NB4 (cell line): ENCODE measurements around the gene TFG.

ENCODE experiments used
- DNase-seq: peaks from one replicate; pipeline ENCODE4 v3.0.0; 2010; ENCODE audit warnings: low read depth
- H3K4me3 ChIP-seq: one replicate; pipeline ENCODE4 v1.5.1; 2011; ENCODE audit warnings: mild to moderate bottlenecking, low read depth, low read length, moderate library complexity
- MYC ChIP-seq: IDR thresholded peaks from 2 replicates; pipeline ENCODE4 v1.6.1; 2011; ENCODE audit warnings: low read depth, low read length
- POLR2A ChIP-seq: IDR thresholded peaks from 2 replicates; pipeline ENCODE4 v1.6.1; 2011; ENCODE audit warnings: mild to moderate bottlenecking; ENCODE audit not compliant: insufficient read length; ENCODE audit errors: extremely low read depth
- TF ChIP-seq, protein P1 (sequence below): IDR thresholded peaks from one replicate; pipeline ENCODE4 v1.5.1; 2012; ENCODE audit warnings: low read depth, low read length
- TF ChIP-seq, protein P2 (sequence below): IDR thresholded peaks from 2 replicates; pipeline ENCODE4 v1.6.1; 2011; ENCODE audit warnings: low read depth, low read length

The TFG gene

DNA sequence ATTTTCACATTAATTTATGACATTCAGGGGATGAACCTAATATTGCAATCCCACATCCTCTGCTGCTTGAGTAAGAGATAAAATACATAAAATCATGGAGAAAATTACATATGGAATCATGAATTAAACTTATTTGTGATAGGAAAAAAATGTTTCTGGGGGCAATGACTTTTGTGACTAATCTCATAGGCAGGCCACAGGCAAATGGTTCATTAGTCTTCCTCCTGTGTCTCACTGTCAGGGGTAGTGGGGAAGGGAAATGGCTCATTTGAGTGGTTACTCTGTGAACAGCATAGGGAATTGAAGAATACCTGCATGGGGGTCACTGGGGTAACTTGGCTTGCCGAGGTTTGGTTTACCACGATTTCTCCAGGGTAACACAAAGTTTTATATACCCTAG is 72.0 kb downstream of the TFG start:
- TF ChIP-seq MYC, result no peak
- TF ChIP-seq POLR2A, result no peak
- TF ChIP-seq, protein P1, sequence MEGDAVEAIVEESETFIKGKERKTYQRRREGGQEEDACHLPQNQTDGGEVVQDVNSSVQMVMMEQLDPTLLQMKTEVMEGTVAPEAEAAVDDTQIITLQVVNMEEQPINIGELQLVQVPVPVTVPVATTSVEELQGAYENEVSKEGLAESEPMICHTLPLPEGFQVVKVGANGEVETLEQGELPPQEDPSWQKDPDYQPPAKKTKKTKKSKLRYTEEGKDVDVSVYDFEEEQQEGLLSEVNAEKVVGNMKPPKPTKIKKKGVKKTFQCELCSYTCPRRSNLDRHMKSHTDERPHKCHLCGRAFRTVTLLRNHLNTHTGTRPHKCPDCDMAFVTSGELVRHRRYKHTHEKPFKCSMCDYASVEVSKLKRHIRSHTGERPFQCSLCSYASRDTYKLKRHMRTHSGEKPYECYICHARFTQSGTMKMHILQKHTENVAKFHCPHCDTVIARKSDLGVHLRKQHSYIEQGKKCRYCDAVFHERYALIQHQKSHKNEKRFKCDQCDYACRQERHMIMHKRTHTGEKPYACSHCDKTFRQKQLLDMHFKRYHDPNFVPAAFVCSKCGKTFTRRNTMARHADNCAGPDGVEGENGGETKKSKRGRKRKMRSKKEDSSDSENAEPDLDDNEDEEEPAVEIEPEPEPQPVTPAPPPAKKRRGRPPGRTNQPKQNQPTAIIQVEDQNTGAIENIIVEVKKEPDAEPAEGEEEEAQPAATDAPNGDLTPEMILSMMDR, result no peak
- TF ChIP-seq, protein P2, sequence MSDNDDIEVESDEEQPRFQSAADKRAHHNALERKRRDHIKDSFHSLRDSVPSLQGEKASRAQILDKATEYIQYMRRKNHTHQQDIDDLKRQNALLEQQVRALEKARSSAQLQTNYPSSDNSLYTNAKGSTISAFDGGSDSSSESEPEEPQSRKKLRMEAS, result no peak
- no peak overlapping the region for H3K4me3 ChIP-seq
- DNase-seq, result no peak

DNA sequence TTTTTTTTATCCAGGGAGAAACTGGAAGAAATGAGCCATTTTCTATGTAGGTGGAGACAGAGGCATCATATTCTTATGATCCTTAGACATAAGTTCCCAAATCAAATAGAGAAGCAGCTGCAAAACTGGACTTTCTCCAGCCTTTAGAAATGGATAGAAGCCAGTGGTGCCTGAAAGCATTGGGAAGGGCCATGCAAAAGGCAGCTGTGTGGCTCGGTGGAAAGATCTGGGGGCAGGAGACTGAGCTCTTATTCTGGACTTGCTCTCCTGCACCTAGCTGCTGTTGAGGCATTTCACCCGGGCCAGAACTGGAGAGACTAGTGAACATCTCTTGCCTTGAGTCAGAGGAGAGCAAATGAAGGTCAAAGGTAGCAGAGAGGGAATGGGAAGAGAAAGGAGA is 73.1 kb downstream of the TFG start:
- no peak for DNase-seq
- no peak overlapping the region for H3K4me3 ChIP-seq
- TF ChIP-seq MYC (no peak), POLR2A (no peak)
- TF ChIP-seq, protein P2, result no peak
- TF ChIP-seq, protein P1, result no peak

DNA sequence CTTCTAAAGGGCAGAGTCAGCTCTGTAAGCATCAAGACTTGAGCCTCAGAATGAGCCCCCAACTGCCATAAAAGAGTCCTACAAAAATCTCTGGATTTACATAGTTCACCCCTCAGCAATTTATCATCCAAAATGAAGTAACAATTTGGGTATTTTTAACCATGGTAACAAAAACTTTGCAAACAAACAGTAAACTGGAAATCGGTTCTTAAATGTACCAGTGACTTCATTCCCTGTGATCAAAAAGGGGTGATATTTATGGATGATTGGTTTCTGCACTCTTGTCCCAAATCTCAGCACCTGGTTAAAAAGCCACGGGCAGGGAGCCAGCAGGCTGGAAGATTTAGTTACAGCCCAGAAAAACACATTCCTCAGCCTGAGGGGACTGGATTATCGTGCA is 73.6 kb downstream of the TFG start:
- TF ChIP-seq POLR2A (no peak), MYC (no peak)
- TF ChIP-seq, protein P1, result no peak
- TF ChIP-seq, protein P2, result no peak
- H3K4me3 ChIP-seq, result no peak overlapping the region
- DNase-seq, result no peak

DNA sequence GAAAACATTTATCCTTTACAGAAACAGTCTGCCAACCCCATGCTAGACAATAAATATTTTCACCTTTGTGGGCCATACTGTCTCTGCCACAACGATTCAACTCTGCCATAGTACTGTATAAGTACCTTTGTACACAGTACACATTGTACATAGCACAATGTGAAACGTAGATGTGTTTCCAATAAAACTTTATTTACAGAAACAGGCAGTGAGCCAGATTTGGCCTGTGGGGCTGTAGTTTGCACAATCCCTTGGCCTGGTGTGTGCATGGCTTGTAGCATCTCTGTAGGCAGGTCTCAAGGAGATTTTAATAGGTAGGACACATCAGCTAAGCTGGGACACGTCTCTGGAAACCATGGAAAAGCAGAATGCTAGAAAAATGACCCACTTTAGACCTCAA is 74.3 kb downstream of the TFG start:
- no peak overlapping the region for H3K4me3 ChIP-seq
- DNase-seq, result no peak

GRCh38 chr3:100789579-100789978 is 80.3 kb downstream of the TFG start:
- no peak for DNase-seq
- H3K4me3 ChIP-seq, result no peak overlapping the region
- TF ChIP-seq, protein P1, result no peak
- TF ChIP-seq, protein P2, result no peak
- TF ChIP-seq MYC (no peak), POLR2A (no peak)

More for the DNA sequence above, 74.3 kb downstream of the TFG start:
- TF ChIP-seq MYC (no peak), POLR2A (no peak)
- TF ChIP-seq, protein P1, result no peak
- TF ChIP-seq, protein P2, result no peak
